OCI-LY7 (cell line): ENCODE measurements around the gene F7.

Source experiments
- EZH2phosphoT487 ChIP-seq: fragments of 200-600 bp; sonication (generic); IDR thresholded peaks from 2 replicates; pipeline ENCODE4 v1.6.1; 2018; ENCODE audit warnings: low read depth, borderline replicate concordance, mild to moderate bottlenecking, mixed run types, antibody characterized with exemption, low read length, moderate library complexity, mixed read lengths
- TF ChIP-seq, protein P1 (sequence below): fragments of 200-600 bp; sonication (generic); conservative IDR thresholded peaks from 2 replicates; pipeline ENCODE4 v1.5.1; 2014; ENCODE audit warnings: mild to moderate bottlenecking, antibody characterized with exemption, low read length, moderate library complexity, mixed read lengths

DNA sequence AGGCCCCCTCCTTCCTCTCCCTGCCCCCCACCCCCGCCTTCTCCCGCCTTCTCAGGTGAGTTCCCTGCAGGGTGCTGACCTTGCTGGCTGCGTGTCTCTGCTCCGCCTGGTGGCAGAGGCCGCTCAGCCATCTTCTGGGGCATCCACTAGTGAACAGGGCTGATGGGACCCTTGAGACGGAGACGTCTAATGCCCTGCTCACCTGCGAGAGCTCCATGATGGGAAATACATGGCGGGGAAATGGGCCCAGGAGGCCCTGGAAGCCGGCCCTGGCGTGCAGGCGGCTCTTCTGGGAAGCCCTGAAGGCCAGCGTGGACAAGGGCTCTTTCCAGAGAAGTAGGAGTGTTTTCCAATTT, 15.2 kb upstream of the F7 start:
- TF ChIP-seq, protein P1, sequence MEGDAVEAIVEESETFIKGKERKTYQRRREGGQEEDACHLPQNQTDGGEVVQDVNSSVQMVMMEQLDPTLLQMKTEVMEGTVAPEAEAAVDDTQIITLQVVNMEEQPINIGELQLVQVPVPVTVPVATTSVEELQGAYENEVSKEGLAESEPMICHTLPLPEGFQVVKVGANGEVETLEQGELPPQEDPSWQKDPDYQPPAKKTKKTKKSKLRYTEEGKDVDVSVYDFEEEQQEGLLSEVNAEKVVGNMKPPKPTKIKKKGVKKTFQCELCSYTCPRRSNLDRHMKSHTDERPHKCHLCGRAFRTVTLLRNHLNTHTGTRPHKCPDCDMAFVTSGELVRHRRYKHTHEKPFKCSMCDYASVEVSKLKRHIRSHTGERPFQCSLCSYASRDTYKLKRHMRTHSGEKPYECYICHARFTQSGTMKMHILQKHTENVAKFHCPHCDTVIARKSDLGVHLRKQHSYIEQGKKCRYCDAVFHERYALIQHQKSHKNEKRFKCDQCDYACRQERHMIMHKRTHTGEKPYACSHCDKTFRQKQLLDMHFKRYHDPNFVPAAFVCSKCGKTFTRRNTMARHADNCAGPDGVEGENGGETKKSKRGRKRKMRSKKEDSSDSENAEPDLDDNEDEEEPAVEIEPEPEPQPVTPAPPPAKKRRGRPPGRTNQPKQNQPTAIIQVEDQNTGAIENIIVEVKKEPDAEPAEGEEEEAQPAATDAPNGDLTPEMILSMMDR: no peak
- no peak for TF ChIP-seq EZH2phosphoT487
